Suprapubic skin (tissue), 3 donors: ENCODE data around the gene CMSS1.

ENCODE experiments used
- CTCF ChIP-seq, 2 donors: fragments of 200-600 bp in 1 of 2; fragments of 450-650 bp in 1 of 2; sonication (generic) in 1 of 2; IDR thresholded peaks; one replicate each; pipeline ENCODE4 v1.5.1; 2016 to 2019; ENCODE audit warnings: antibody characterized with exemption in 2 of 2, mild to moderate bottlenecking in 1 of 2, moderate library complexity in 1 of 2
- EP300 ChIP-seq: sonication (generic); formaldehyde crosslinking; IDR thresholded peaks from one replicate; pipeline ENCODE4 v1.6.1; 2017; ENCODE audit warnings: antibody characterized with exemption
- POLR2A ChIP-seq, 2 donors: fragments of 450-650 bp; IDR thresholded peaks; one replicate each; pipeline ENCODE4 v1.6.1; 2017; ENCODE audit warnings: antibody characterized with exemption in 2 of 2, mild to moderate bottlenecking in 2 of 2, moderate library complexity in 2 of 2

- TF ChIP-seq POLR2A (IDR thresholded peaks at IDR 0.05) (no peak), CTCF (IDR thresholded peaks at IDR 0.05) (no peak), EP300 (no peak)
Observed at GRCh38 chr3:100160521-100160920, 342.9 kb downstream of the CMSS1 start.
